ENCODE measurements around the gene ADRA2C. TPM values are rescaled to one million over a fixed set of nuclear protein-coding genes. Genes with fewer than 3 reads are reported as not detected.

The ADRA2C gene
- 0.49 TPM in 2 replicates for total RNA-seq

GRCh38 chr4:3766036-3766784 lies at the start of gene ADRA2C:
TSS of gene ADRA2C (plus strand) at chr4:3766385. CDS start at chr4:3766607, 222 bp downstream.

Other genes starting within 250 kb of the ADRA2C start
- 85.5 and 91.7 TPM in 2 replicates for gene LRPAP1, start 234.0 kb upstream of the ADRA2C start, total RNA-seq

All from hair follicle dermal papilla cell (primary cell).